H1 (cell line): Measurements from ENCODE around the gene LSG1. TPM values are rescaled to one million over a fixed set of nuclear protein-coding genes. Genes with fewer than 3 reads are reported as not detected.

ENCODE experiments used
- CTCF ChIA-PET: fragments of 300-600 bp; sonication (Branson Sonifier 250); formaldehyde crosslinking; loops from one replicate; lab custom pipeline; 2021; ENCODE audit not compliant: partially characterized antibody; lab: Charles Lee
- POLR2A ChIA-PET: fragments of 300-600 bp; sonication (Branson Sonifier 250); formaldehyde crosslinking; loops from one replicate; lab custom pipeline; 2021; ENCODE audit warnings: inconsistent platforms; ENCODE audit not compliant: partially characterized antibody; lab: Charles Lee
- DNase-seq, 2 experiments: peaks; one replicate each; pipeline versions ENCODE4 v3.0.0 to v3.0.0-alpha.2; 2010 to 2022; ENCODE audit warnings: low spot score in 2 of 2, low read depth in 1 of 2, mixed read lengths in 1 of 2
- FAIRE-seq: peaks from 2 replicates; lab custom pipeline; 2011; peaks lifted over from hg19 to GRCh38; lab: Jason Lieb, UNC
- H2AFZ ChIP-seq: 2 replicates; pipeline ENCODE4 v1.8.1; 2012; ENCODE audit warnings: low read length, inconsistent platforms
- H2AK5ac ChIP-seq: 2 replicates; pipeline ENCODE4 v1.6.1; 2013; ENCODE audit warnings: low read depth, low read length
- H2BK120ac ChIP-seq: replicated peaks from 2 replicates; pipeline ENCODE3; 2013; ENCODE audit warnings: low read depth, low read length, inconsistent platforms
- H2BK12ac ChIP-seq: 2 replicates; pipeline ENCODE4 v1.6.1; 2013; ENCODE audit warnings: low read depth, low read length
- H2BK15ac ChIP-seq: 2 replicates; pipeline ENCODE4 v1.6.1; 2013; ENCODE audit warnings: low read length
- H2BK20ac ChIP-seq: 2 replicates; pipeline ENCODE4 v1.6.1; 2013; ENCODE audit warnings: low read length
- H2BK5ac ChIP-seq: 2 replicates; pipeline ENCODE4 v1.6.1; 2013; ENCODE audit warnings: low read depth, low read length
- H3K14ac ChIP-seq: 2 replicates; pipeline ENCODE4 v1.6.1; 2013; ENCODE audit warnings: inconsistent platforms; ENCODE audit not compliant: insufficient read length
- H3K18ac ChIP-seq: 2 replicates; pipeline ENCODE4 v1.6.1; 2013; ENCODE audit warnings: low read length; ENCODE audit errors: extremely low read depth
- H3K23ac ChIP-seq: 2 replicates; pipeline ENCODE4 v1.6.1; 2013; ENCODE audit warnings: inconsistent platforms; ENCODE audit not compliant: insufficient read length
- H3K23me2 ChIP-seq: 2 replicates; pipeline ENCODE4 v1.6.1; 2013; ENCODE audit warnings: low read depth, low read length
- H3K27ac ChIP-seq: 2 replicates; pipeline ENCODE4 v1.6.1; 2011; ENCODE audit warnings: low read depth, low read length, inconsistent platforms
- H3K27me3 ChIP-seq, 4 experiments: replicated peaks in 1 of 4; 1 replicate in 1 of 4; 2 replicates in 3 of 4; pipeline versions ENCODE4 v1.6.1 to v1.8.1; 2011 to 2013; ENCODE audit warnings: low read length in 3 of 4, mild to moderate bottlenecking in 3 of 4, inconsistent platforms in 2 of 4, mixed read lengths in 2 of 4, moderate library complexity in 1 of 4; ENCODE audit not compliant: control insufficient read depth in 3 of 4, insufficient read depth in 3 of 4; ENCODE audit errors: extremely low read depth in 1 of 4
- H3K36me3 ChIP-seq, 4 experiments: 2 replicates each; pipeline versions ENCODE4 v1.6.1 to v1.8.1; 2011 to 2013; ENCODE audit warnings: mild to moderate bottlenecking in 4 of 4, low read length in 3 of 4, moderate library complexity in 2 of 4, control low read depth in 1 of 4, inconsistent platforms in 1 of 4; ENCODE audit not compliant: insufficient read depth in 4 of 4, control insufficient read depth in 2 of 4
- H3K4ac ChIP-seq: replicated peaks from 2 replicates; pipeline ENCODE3; 2013; ENCODE audit warnings: low read length, low read depth, mixed read lengths, inconsistent platforms; ENCODE audit not compliant: insufficient read length
- H3K4me1 ChIP-seq, 4 experiments: replicated peaks in 1 of 4; 1 replicate in 1 of 4; 2 replicates in 3 of 4; pipeline versions ENCODE4 v1.6.1 to v1.8.1; 2011 to 2013; ENCODE audit warnings: low read length in 3 of 4, inconsistent platforms in 2 of 4, mixed read lengths in 1 of 4; ENCODE audit not compliant: insufficient read depth in 4 of 4, control insufficient read depth in 3 of 4
- H3K4me2 ChIP-seq, 2 experiments: 2 replicates each; pipeline versions ENCODE4 v1.6.1 to v1.8.1; 2011 to 2013; ENCODE audit warnings: low read depth in 2 of 2, low read length in 2 of 2, control low read depth in 1 of 2, inconsistent platforms in 1 of 2, mild to moderate bottlenecking in 1 of 2; ENCODE audit not compliant: insufficient read depth in 1 of 2
- H3K4me3 ChIP-seq, 4 experiments: fragments of 200-600, 300-600 bp in 1 of 4; sonication (generic), shearing (Covaris generic), sonication (Bioruptor Twin) in 1 of 4; 2 replicates each; pipeline versions ENCODE4 v1.5.1 to v1.8.1; 2011 to 2016; ENCODE audit warnings: low read length in 4 of 4, low read depth in 3 of 4, control low read depth in 2 of 4, inconsistent platforms in 2 of 4, mild to moderate bottlenecking in 2 of 4, mixed read lengths in 1 of 4, moderate library complexity in 1 of 4; ENCODE audit not compliant: insufficient read depth in 2 of 4; ENCODE audit errors: extremely low read depth in 1 of 4
- H3K56ac ChIP-seq: replicated peaks from 2 replicates; pipeline ENCODE3; 2013; ENCODE audit warnings: low read depth, mild to moderate bottlenecking, mixed read lengths, low read length, inconsistent platforms; ENCODE audit not compliant: insufficient read length
- H3K79me1 ChIP-seq: 2 replicates; pipeline ENCODE4 v1.6.1; 2013; ENCODE audit warnings: low read depth, low read length, control low read depth
- H3K79me2 ChIP-seq, 2 experiments: 2 replicates each; pipeline versions ENCODE4 v1.6.1 to v1.8.1; 2012 to 2013; ENCODE audit warnings: low read length in 2 of 2, mild to moderate bottlenecking in 2 of 2, inconsistent platforms in 1 of 2; ENCODE audit not compliant: insufficient read depth in 2 of 2, control insufficient read depth in 1 of 2
- H3K9ac ChIP-seq, 4 experiments: replicated peaks in 1 of 4; 1 replicate in 1 of 4; 2 replicates in 3 of 4; pipeline versions ENCODE4 v1.6.1 to v1.8.1; 2011 to 2013; ENCODE audit warnings: low read depth in 3 of 4, low read length in 3 of 4, control low read depth in 2 of 4, mild to moderate bottlenecking in 2 of 4, moderate library complexity in 2 of 4, inconsistent platforms in 1 of 4; ENCODE audit errors: extremely low read depth in 1 of 4
- H3K9me3 ChIP-seq, 2 experiments: 2 replicates each; pipeline versions ENCODE4 v1.6.1 to v1.8.1; 2012 to 2013; ENCODE audit warnings: mild to moderate bottlenecking in 2 of 2, moderate library complexity in 2 of 2, control low read depth in 1 of 2, inconsistent platforms in 1 of 2, low read depth in 1 of 2, low read length in 1 of 2, mixed read lengths in 1 of 2; ENCODE audit not compliant: insufficient read depth in 2 of 2
- H4K20me1 ChIP-seq, 2 experiments: replicated peaks in 1 of 2; 2 replicates each; pipeline versions ENCODE3 to v1.8.1; 2011 to 2013; ENCODE audit warnings: inconsistent platforms in 2 of 2, low read length in 2 of 2, mild to moderate bottlenecking in 1 of 2; ENCODE audit not compliant: insufficient read depth in 2 of 2, control insufficient read depth in 1 of 2
- H4K5ac ChIP-seq: 2 replicates; pipeline ENCODE4 v1.6.1; 2013; ENCODE audit warnings: low read length, low read depth, mixed read lengths, inconsistent platforms; ENCODE audit not compliant: insufficient read length
- H4K8ac ChIP-seq: 2 replicates; pipeline ENCODE4 v1.8.0; 2013; ENCODE audit warnings: mild to moderate bottlenecking, moderate library complexity, low read length, inconsistent platforms; ENCODE audit not compliant: insufficient read depth; ENCODE audit errors: extremely low read depth
- H4K91ac ChIP-seq: replicated peaks from 2 replicates; pipeline ENCODE3; 2013; ENCODE audit warnings: low read length, mixed read lengths, inconsistent platforms; ENCODE audit not compliant: insufficient read length
- CREB1 ChIP-seq: IDR thresholded peaks from 2 replicates; pipeline ENCODE4 v1.6.1; 2012; ENCODE audit warnings: inconsistent platforms
- CTCF ChIP-seq, 3 experiments: IDR thresholded peaks; 1 replicate in 2 of 3; 2 replicates in 1 of 3; pipeline versions ENCODE4 v1.5.1 to v1.6.1; 2011; ENCODE audit warnings: low read length in 3 of 3, mild to moderate bottlenecking in 3 of 3, inconsistent platforms in 2 of 3, low read depth in 1 of 3, moderate library complexity in 1 of 3; ENCODE audit not compliant: insufficient read depth in 1 of 3; ENCODE audit errors: control extremely low read depth in 1 of 3
- HDAC2 ChIP-seq, 2 experiments: fragments of 300-600 bp in 1 of 2; sonication (generic) in 1 of 2; IDR thresholded peaks; 2 replicates each; pipeline ENCODE4 v1.6.1; 2011 to 2012; ENCODE audit warnings: low read depth in 2 of 2, low read length in 2 of 2, mild to moderate bottlenecking in 2 of 2, moderate library complexity in 2 of 2, borderline replicate concordance in 1 of 2, inconsistent platforms in 1 of 2
- RNF2 ChIP-seq: fragments of 200-900, 300-1000 bp; sonication (generic); IDR thresholded peaks from 2 replicates; pipeline ENCODE4 v1.7.1; 2016; ENCODE audit warnings: borderline replicate concordance, low read depth, mild to moderate bottlenecking, antibody characterized with exemption, low read length; ENCODE audit not compliant: poor library complexity, severe bottlenecking; ENCODE audit errors: missing control alignments
- SP4 ChIP-seq: IDR thresholded peaks from 2 replicates; pipeline ENCODE4 v1.6.1; 2012; ENCODE audit warnings: low read length, inconsistent platforms
- SUZ12 ChIP-seq: fragments of 200-600 bp; sonication (generic); IDR thresholded peaks from 2 replicates; pipeline ENCODE4 v1.6.1; 2012; ENCODE audit warnings: mild to moderate bottlenecking, inconsistent platforms, low read length, moderate library complexity, mixed read lengths
- TAF7 ChIP-seq: optimal IDR thresholded peaks from 2 replicates; pipeline ENCODE3; 2011; ENCODE audit warnings: low read depth, mild to moderate bottlenecking, inconsistent platforms, low read length, moderate library complexity, borderline replicate concordance
- WGBS, 2 experiments: shearing (Covaris generic) in 1 of 2; methylation state at CpG; one replicate each; pipeline versions ENCODE4 v1.1.6 to v1.1.7; 2013 to 2015; ENCODE audit warnings: low lambda C conversion rate in 2 of 2, mixed read lengths in 2 of 2, inconsistent platforms in 1 of 2, low coverage in 1 of 2, missing lambda C conversion rate in 1 of 2; ENCODE audit not compliant: insufficient replicate concordance in 2 of 2, insufficient coverage in 1 of 2, insufficient read length in 1 of 2; ENCODE audit errors: extremely low coverage in 1 of 2, missing lambda C conversion rate in 1 of 2; 5-methylcytosine and 5-hydroxymethylcytosine counted together
- polyA plus RNA-seq, 7 experiments: library from polyadenylated mRNA; depleted of rRNA in 3 of 7; stranded (reverse) in 5 of 7; unstranded in 2 of 7; fragments of >200 nt in 5 of 7; fragments of 200-250 nt in 2 of 7; gene quantifications; 1 replicate in 5 of 7; 2 replicates in 1 of 7; 4 replicates in 1 of 7; pipeline versions ENCODE4 v1.2.1 to v1.2.3, GENCODE V29; 2011 to 2013; ENCODE audit warnings: missing spikeins in 2 of 7, mixed read lengths in 2 of 7
- total RNA-seq: library from RNA; stranded (reverse); fragmentation: NEBNext Ultra II Directional; extraction: Animal tissue kit (Norgen Biotek cat#: 25700); gene quantifications from 2 replicates; pipeline ENCODE4 v1.2.1, GENCODE V29; 2021
- TF ChIP-seq, protein P1 (sequence below): IDR thresholded peaks from 2 replicates; pipeline ENCODE4 v1.6.1; 2012; ENCODE audit warnings: inconsistent platforms

The LSG1 gene
- total and polyA plus RNA-seq, 2 of the 8 experiments (the other 6 are each of a cell fraction or from before 2014, with no cell fraction given), result 23.7 to 47.6 TPM

DNA sequence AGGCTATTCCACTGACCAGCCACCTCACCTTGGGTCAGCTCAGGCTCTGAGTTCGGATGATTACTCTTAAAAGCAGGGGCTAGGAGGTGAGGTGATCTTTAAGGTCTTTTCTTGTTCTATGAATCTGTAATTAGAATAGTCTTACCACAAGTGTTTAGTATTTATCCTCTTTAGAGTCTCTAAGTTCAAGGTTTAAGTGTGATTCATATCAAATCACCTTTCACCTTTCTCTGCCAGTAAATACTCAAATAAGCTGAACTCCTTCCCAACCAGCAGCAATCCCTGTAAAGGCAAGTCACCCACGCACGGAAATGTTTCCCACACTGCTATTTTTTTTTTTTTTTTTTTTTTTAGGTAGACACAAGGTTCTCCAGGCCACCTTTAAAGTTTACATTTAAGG lies 24.2 kb downstream of the LSG1 start:
- no peak overlapping the region for H2AK5ac ChIP-seq
- no peak overlapping the region for H3K4ac ChIP-seq
- H4K8ac ChIP-seq, result no peak overlapping the region
- no peak overlapping the region for H3K27ac ChIP-seq
- H4K91ac ChIP-seq, result no peak overlapping the region
- WGBS, 2 experiments, result 91% methylated on average over 3 of the region's 3 CpGs; no CpG with 5 or more reads in 1 of the 2 experiments
- no peak overlapping the region for H2BK120ac ChIP-seq
- ChIA-PET POLR2A (interaction anchor here (1.9 kb wide), 1 partner anchor 8 kb away, joined by 5 read pairs; no protein-coding TSS in a partner anchor), CTCF (interaction anchor here (1.0 kb wide), 1 partner anchor 9 kb away, joined by 4 read pairs; no protein-coding TSS in a partner anchor)
- H3K79me1 ChIP-seq, result no peaks in the 10 kb centered on the region; the same call in 1 of the 2 replicates
- no peak overlapping the region for H3K56ac ChIP-seq
- no peak overlapping the region for H3K4me3 ChIP-seq
- H3K4me2 ChIP-seq, result no peak overlapping the region
- no peaks in the 10 kb centered on the region for H3K9me3 ChIP-seq
- H2BK12ac ChIP-seq, result no peak overlapping the region
- H3K4me1 ChIP-seq, result no peaks in the 10 kb centered on the region
- H4K20me1 ChIP-seq, result peaks cover 2 to 4% of the 10 kb centered on the region in 2 experiments
- H4K5ac ChIP-seq, result no peak overlapping the region
- H3K18ac ChIP-seq, result no peak overlapping the region
- H3K23me2 ChIP-seq, result no peaks in the 10 kb centered on the region
- H3K9ac ChIP-seq, result no peak overlapping the region
- H2BK15ac ChIP-seq, result no peak overlapping the region
- H3K27me3 ChIP-seq, result no peaks in the 10 kb centered on the region
- H2BK20ac ChIP-seq, result no peak overlapping the region
- FAIRE-seq (no peak), DNase-seq (no peak)
- TF ChIP-seq CTCF (IDR thresholded peaks at IDR 0.05; ENCODE audit: control extremely low read depth in 1 of 3, insufficient read depth in 1 of 3, low read depth in 1 of 3, low read length in 3 of 3), result no peak
- no peak for TF ChIP-seq TAF7
- TF ChIP-seq SUZ12, result no peak
- TF ChIP-seq, protein P1, sequence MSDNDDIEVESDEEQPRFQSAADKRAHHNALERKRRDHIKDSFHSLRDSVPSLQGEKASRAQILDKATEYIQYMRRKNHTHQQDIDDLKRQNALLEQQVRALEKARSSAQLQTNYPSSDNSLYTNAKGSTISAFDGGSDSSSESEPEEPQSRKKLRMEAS, result no peak
- no peak for TF ChIP-seq RNF2
- no peak for TF ChIP-seq SP4
- no peak for TF ChIP-seq CREB1
- TF ChIP-seq HDAC2 (IDR thresholded peaks at IDR 0.05; ENCODE audit: borderline replicate concordance in 1 of 2, low read depth in 2 of 2, low read length in 2 of 2), result no peak
- H3K14ac ChIP-seq, result no peak overlapping the region
- no peaks in the 10 kb centered on the region for H3K79me2 ChIP-seq
- no peak overlapping the region for H2AFZ ChIP-seq
- H2BK5ac ChIP-seq, result no peak overlapping the region
- no peak overlapping the region for H3K23ac ChIP-seq
- H3K36me3 ChIP-seq, result peaks cover 14 to 79% (median 57%) of the 10 kb centered on the region in 4 experiments
